Stimulated activated CD8-positive, alpha-beta memory T cell treated with anti-CD3 and anti-CD28 coated beads, Interleukin-4, amount 100 ng/mL, for 1 hour (primary cell): ENCODE measurements around the gene HBE1.
"Not testable (repeated sequence)": the region's sequence is repeated elsewhere in the genome, so short reads cannot be mapped to it uniquely, and the experiment has no call there.

ENCODE experiments used
- DNase-seq, 2 donors: peaks; one replicate each; pipeline ENCODE4 v3.0.0-alpha.2; 2020; ENCODE audit warnings: low read depth in 2 of 2, low spot score in 1 of 2

Gene HBE1

GRCh38 chr11:5285703-5286340, 16.1 kb upstream of the HBE1 start:
- no peak for DNase-seq

- DNase-seq, result no peak
Observed at GRCh38 chr11:5284637-5285036, 14.9 kb upstream of the HBE1 start.

GRCh38 chr11:5283882-5284281, 14.1 kb upstream of the HBE1 start:
- no peak for DNase-seq

- DNase-seq, result no peak
Observed at GRCh38 chr11:5283086-5283485, 13.3 kb upstream of the HBE1 start.

GRCh38 chr11:5282628-5283027, 12.9 kb upstream of the HBE1 start:
- no peak for DNase-seq

GRCh38 chr11:5281596-5281995, 11.9 kb upstream of the HBE1 start:
- DNase-seq, result no peak

GRCh38 chr11:5280582-5281102, 10.9 kb upstream of the HBE1 start:
- no peak for DNase-seq

- DNase-seq, result no peak
Observed at GRCh38 chr11:5279471-5280090, 9.8 kb upstream of the HBE1 start.

- DNase-seq, result no peak
Observed at GRCh38 chr11:5277807-5278382, 8.2 kb upstream of the HBE1 start.

- DNase-seq, result no peak
Observed at GRCh38 chr11:5276697-5277096, 7.0 kb upstream of the HBE1 start.

- DNase-seq, result no peak
Observed at GRCh38 chr11:5275369-5276110, 5.8 kb upstream of the HBE1 start.

GRCh38 chr11:5274395-5274794, 4.7 kb upstream of the HBE1 start:
- no peak for DNase-seq

GRCh38 chr11:5272395-5273017, 2.8 kb upstream of the HBE1 start:
- no peak for DNase-seq

GRCh38 chr11:5267033-5267563, 2.6 kb downstream of the HBE1 start:
- DNase-seq, result no peak

- no peak for DNase-seq
Observed at GRCh38 chr11:5266609-5267008, 3.1 kb downstream of the HBE1 start.

GRCh38 chr11:5265832-5266231, 3.9 kb downstream of the HBE1 start:
- no peak for DNase-seq

GRCh38 chr11:5258543-5259262, 11.0 kb downstream of the HBE1 start:
- DNase-seq, result no peak

GRCh38 chr11:5257296-5257695, 12.4 kb downstream of the HBE1 start:
- DNase-seq, result no peak

GRCh38 chr11:5254646-5255413, 14.9 kb downstream of the HBE1 start, which contains the start of gene HBG2:
Gene HBG2 (minus strand): TSS chr11:5254781. CDS start chr11:5254728, 53 bp downstream.
- DNase-seq, result not testable (repeated sequence)

GRCh38 chr11:5254023-5254422, 15.7 kb downstream of the HBE1 start:
- DNase-seq, result not testable (repeated sequence)
